WTC11 (cell line): ENCODE data around the gene FMN2. TPM values are rescaled to one million over a fixed set of nuclear protein-coding genes. Genes with fewer than 3 reads are reported as not detected.

Source experiments
- ATAC-seq: fragments of 200-7000 bp; cut with Tn5 transposase; 2 replicates; pipeline ENCODE4 v1.10.0; 2021; ENCODE audit warnings: mild to moderate bottlenecking, moderate library complexity
- CTCF ChIA-PET: fragments of 300-600 bp; sonication (Branson Sonifier 250); formaldehyde crosslinking; loops from one replicate; lab custom pipeline; 2021; ENCODE audit warnings: antibody characterized with exemption; lab: Charles Lee
- POLR2A ChIA-PET: fragments of 350-600 bp; sonication (Branson Sonifier 250); formaldehyde crosslinking; loops from one replicate; lab custom pipeline; 2021; ENCODE audit warnings: antibody characterized with exemption; lab: Charles Lee
- DNase-seq: peaks from one replicate; pipeline ENCODE4 v3.0.0; 2021; ENCODE audit warnings: low spot score
- H3K27ac Mint-ChIP-seq: 2 replicates; pipeline ENCODE4 v1.8.0; 2021; ENCODE audit warnings: mixed read lengths
- H3K27me3 Mint-ChIP-seq: 2 replicates; pipeline ENCODE4 v1.8.0; 2021; ENCODE audit warnings: low read depth, mild to moderate bottlenecking, moderate library complexity, mixed read lengths
- H3K36me3 Mint-ChIP-seq: 2 replicates; pipeline ENCODE4 v1.8.0; 2021; ENCODE audit warnings: mixed read lengths
- H3K4me1 Mint-ChIP-seq: 2 replicates; pipeline ENCODE4 v1.8.0; 2022; ENCODE audit warnings: mixed read lengths
- H3K4me3 Mint-ChIP-seq: 2 replicates; pipeline ENCODE4 v1.8.0; 2021; ENCODE audit warnings: mild to moderate bottlenecking, moderate library complexity, mixed read lengths
- H3K9me3 Mint-ChIP-seq: 2 replicates; pipeline ENCODE4 v1.8.0; 2021; ENCODE audit warnings: mixed read lengths
- AFF4 ChIP-seq: sonication (generic); formaldehyde crosslinking; IDR thresholded peaks from 2 replicates; pipeline ENCODE4 v1.8.1; 2023; ENCODE audit warnings: mild to moderate bottlenecking, missing genetic modification reagents, borderline replicate concordance
- AR ChIP-seq: fragments of 250-450 bp; sonication (Bioruptor Pico); IDR thresholded peaks from 2 replicates; pipeline ENCODE4 v1.9.0; 2021; ENCODE audit warnings: mild to moderate bottlenecking
- ATF3 ChIP-seq: sonication (generic); formaldehyde crosslinking; conservative IDR thresholded peaks from 2 replicates; pipeline ENCODE4 v1.8.1; 2022; ENCODE audit warnings: mild to moderate bottlenecking, missing genetic modification reagents
- CBFB ChIP-seq: sonication (generic); formaldehyde crosslinking; IDR thresholded peaks from 2 replicates; pipeline ENCODE4 v1.8.1; 2022; ENCODE audit warnings: mild to moderate bottlenecking, low read depth, missing genetic modification reagents
- E2F1 ChIP-seq: sonication (generic); formaldehyde crosslinking; IDR thresholded peaks from 2 replicates; pipeline ENCODE4 v1.8.0; 2022; ENCODE audit warnings: mild to moderate bottlenecking, missing genetic modification reagents
- GABPB1 ChIP-seq: sonication (generic); formaldehyde crosslinking; IDR thresholded peaks from 2 replicates; pipeline ENCODE4 v1.8.1; 2023; ENCODE audit warnings: mild to moderate bottlenecking, missing genetic modification reagents
- GTF2I ChIP-seq: fragments of 250-450 bp; sonication (Bioruptor Pico); conservative IDR thresholded peaks from 2 replicates; pipeline ENCODE4 v1.4.0; 2021; ENCODE audit warnings: mild to moderate bottlenecking
- IRF2 ChIP-seq: sonication (generic); formaldehyde crosslinking; IDR thresholded peaks from 2 replicates; pipeline ENCODE4 v1.8.0; 2022; ENCODE audit warnings: low read depth, missing genetic modification reagents, borderline replicate concordance
- MAX ChIP-seq: sonication (generic); formaldehyde crosslinking; IDR thresholded peaks from 2 replicates; pipeline ENCODE4 v1.8.0; 2022; ENCODE audit warnings: mild to moderate bottlenecking, missing genetic modification reagents
- STAT6 ChIP-seq: sonication (generic); formaldehyde crosslinking; conservative IDR thresholded peaks from 2 replicates; pipeline ENCODE4 v1.8.1; 2023; ENCODE audit warnings: mild to moderate bottlenecking, low read depth, missing genetic modification reagents, moderate library complexity
- TCF7 ChIP-seq: sonication (generic); formaldehyde crosslinking; IDR thresholded peaks from 2 replicates; pipeline ENCODE4 v1.8.0; 2022; ENCODE audit warnings: mild to moderate bottlenecking, low read depth, missing genetic modification reagents, moderate library complexity
- TEAD1 ChIP-seq: sonication (generic); formaldehyde crosslinking; IDR thresholded peaks from 2 replicates; pipeline ENCODE4 v1.8.0; 2022; ENCODE audit warnings: mild to moderate bottlenecking, missing genetic modification reagents
- TP53 ChIP-seq: sonication (generic); formaldehyde crosslinking; IDR thresholded peaks from 2 replicates; pipeline ENCODE4 v1.8.1; 2023; ENCODE audit warnings: mild to moderate bottlenecking, missing genetic modification reagents
- ZNF121 ChIP-seq: sonication (generic); formaldehyde crosslinking; IDR thresholded peaks from 2 replicates; pipeline ENCODE4 v1.8.0; 2023; ENCODE audit warnings: missing genetic modification reagents
- ZNF219 ChIP-seq: sonication (generic); formaldehyde crosslinking; IDR thresholded peaks from 2 replicates; pipeline ENCODE4 v1.8.0; 2023; ENCODE audit warnings: missing genetic modification reagents, mild to moderate bottlenecking, borderline replicate concordance
- ZNF281 ChIP-seq: sonication (generic); formaldehyde crosslinking; IDR thresholded peaks from 2 replicates; pipeline ENCODE4 v1.8.0; 2023; ENCODE audit warnings: mild to moderate bottlenecking, missing genetic modification reagents
- ZNF396 ChIP-seq: fragments of 250-450 bp; sonication (Bioruptor Pico); IDR thresholded peaks from 2 replicates; pipeline ENCODE4 v1.8.0; 2021; ENCODE audit warnings: mild to moderate bottlenecking, moderate library complexity, borderline replicate concordance
- ZSCAN18 ChIP-seq: fragments of 250-450 bp; sonication (Bioruptor Pico); IDR thresholded peaks from 2 replicates; pipeline ENCODE4 v2.1.2; 2022; ENCODE audit warnings: mild to moderate bottlenecking, moderate library complexity
- total RNA-seq: library from RNA; stranded (reverse); gene quantifications from 3 replicates; pipeline ENCODE4 v1.2.3, GENCODE V29; 2021

Gene FMN2
- total RNA-seq, 1 experiment from 2014 or later, result 1.8 TPM

- Mint-ChIP-seq H3K4me1 (peaks cover 15% of the 10 kb centered on the region), H3K36me3 (no peaks in the 10 kb centered on the region), H3K27me3 (no peaks in the 10 kb centered on the region), H3K4me3 (no peak overlapping the region)
- ChIA-PET POLR2A (no interaction called here), CTCF (no interaction called here)
- DNase-seq, result no peak
- ATAC-seq, result no peak
- no peak for TF ChIP-seq ATF3 (CRISPR knock-in tag)
- TF ChIP-seq IRF2 (CRISPR knock-in tag), result no peak
- no peak for TF ChIP-seq GTF2I (CRISPR knock-in tag)
- no peak for TF ChIP-seq GABPB1
- no peak for TF ChIP-seq ZNF281
- TF ChIP-seq TP53 (CRISPR knock-in tag), result no peak
- no peak for TF ChIP-seq ZNF219
- no peak for TF ChIP-seq E2F1 (CRISPR knock-in tag)
- TF ChIP-seq ZNF396 (CRISPR knock-in tag), result no peak
- no peak for TF ChIP-seq TEAD1 (CRISPR knock-in tag)
- no peak for TF ChIP-seq ZSCAN18 (CRISPR knock-in tag)
- no peak for TF ChIP-seq ZNF121 (CRISPR knock-in tag)
- no peak for TF ChIP-seq AFF4 (CRISPR knock-in tag)
- no peak for TF ChIP-seq AR (CRISPR knock-in tag)
- no peak for TF ChIP-seq TCF7 (CRISPR knock-in tag)
- no peak for TF ChIP-seq CBFB (CRISPR knock-in tag)
- TF ChIP-seq MAX (CRISPR knock-in tag), result no peak
- TF ChIP-seq STAT6 (CRISPR knock-in tag), result no peak
- TF ChIP-seq, all 79 proteins: peak for 0
- Mint-ChIP-seq H3K9me3 (no peaks in the 10 kb centered on the region), H3K27ac (no peak overlapping the region)
Measured at GRCh38 chr1:240104672-240105071, 13.0 kb downstream of the FMN2 start.
